ENCODE results near the gene ALOX5AP.

ALOX5AP gene

GRCh38 chr13:30725326-30726085 lies 9.8 kb upstream of the ALOX5AP start:
- ATAC-seq (ENCODE audit: insufficient read depth, low read depth) (no peak), DNase-seq (no peak)
- H4K20me1 ChIP-seq (ENCODE audit: insufficient read depth, low read length): no peaks in the 10 kb centered on the region
- H3K4me2 ChIP-seq (ENCODE audit: insufficient read depth, low read length): no peak overlapping the region
- TF ChIP-seq, protein P1, sequence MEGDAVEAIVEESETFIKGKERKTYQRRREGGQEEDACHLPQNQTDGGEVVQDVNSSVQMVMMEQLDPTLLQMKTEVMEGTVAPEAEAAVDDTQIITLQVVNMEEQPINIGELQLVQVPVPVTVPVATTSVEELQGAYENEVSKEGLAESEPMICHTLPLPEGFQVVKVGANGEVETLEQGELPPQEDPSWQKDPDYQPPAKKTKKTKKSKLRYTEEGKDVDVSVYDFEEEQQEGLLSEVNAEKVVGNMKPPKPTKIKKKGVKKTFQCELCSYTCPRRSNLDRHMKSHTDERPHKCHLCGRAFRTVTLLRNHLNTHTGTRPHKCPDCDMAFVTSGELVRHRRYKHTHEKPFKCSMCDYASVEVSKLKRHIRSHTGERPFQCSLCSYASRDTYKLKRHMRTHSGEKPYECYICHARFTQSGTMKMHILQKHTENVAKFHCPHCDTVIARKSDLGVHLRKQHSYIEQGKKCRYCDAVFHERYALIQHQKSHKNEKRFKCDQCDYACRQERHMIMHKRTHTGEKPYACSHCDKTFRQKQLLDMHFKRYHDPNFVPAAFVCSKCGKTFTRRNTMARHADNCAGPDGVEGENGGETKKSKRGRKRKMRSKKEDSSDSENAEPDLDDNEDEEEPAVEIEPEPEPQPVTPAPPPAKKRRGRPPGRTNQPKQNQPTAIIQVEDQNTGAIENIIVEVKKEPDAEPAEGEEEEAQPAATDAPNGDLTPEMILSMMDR (IDR thresholded peaks at IDR 0.05; ENCODE audit: borderline replicate concordance, extremely low read depth, low read length, poor library complexity, severe bottlenecking): no peak
- no peak for TF ChIP-seq EZH2 (IDR thresholded peaks at IDR 0.05; ENCODE audit: borderline replicate concordance, low read depth, low read length, severe bottlenecking)
- 0 out of 2 replicates have a peak, but pooled peaks cover 6% of the 10 kb centered on the region for H3K4me1 ChIP-seq (ENCODE audit: insufficient read depth, low read length)
- no peak overlapping the region for H3K4me3 ChIP-seq (ENCODE audit: low read depth in 1 of 2, low read length in 2 of 2)
- H3K27me3 ChIP-seq (ENCODE audit: insufficient read depth, low read length, poor library complexity): no peaks in the 10 kb centered on the region
- H3K79me2 ChIP-seq (ENCODE audit: insufficient read depth, low read length): no peaks in the 10 kb centered on the region
- no peak overlapping the region for H3K9ac ChIP-seq (ENCODE audit: low read depth, low read length)
- H2AFZ ChIP-seq (ENCODE audit: low read depth, low read length): no peak overlapping the region
- H3K36me3 ChIP-seq (ENCODE audit: insufficient read depth, low read length): no peaks in the 10 kb centered on the region
- no peaks in the 10 kb centered on the region for H3K9me3 ChIP-seq (ENCODE audit: insufficient read depth, low read length, severe bottlenecking)
- no peak overlapping the region for H3K27ac ChIP-seq (ENCODE audit: low read length)

- no peaks in the 10 kb centered on the region for H3K79me2 ChIP-seq (ENCODE audit: insufficient read depth, low read length)
- no peaks in the 10 kb centered on the region for H3K36me3 ChIP-seq (ENCODE audit: insufficient read depth, low read length)
- no peaks in the 10 kb centered on the region for H3K9me3 ChIP-seq (ENCODE audit: insufficient read depth, low read length, severe bottlenecking)
- no peak overlapping the region for H3K4me3 ChIP-seq (ENCODE audit: low read depth in 1 of 2, low read length in 2 of 2)
- H3K27ac ChIP-seq (ENCODE audit: low read length): no peak overlapping the region
- no peak overlapping the region for H2AFZ ChIP-seq (ENCODE audit: low read depth, low read length)
- H3K9ac ChIP-seq (ENCODE audit: low read depth, low read length): no peak overlapping the region
- no peak overlapping the region for H3K4me2 ChIP-seq (ENCODE audit: insufficient read depth, low read length)
- DNase-seq (no peak), ATAC-seq (ENCODE audit: insufficient read depth, low read depth) (no peak)
- no peaks in the 10 kb centered on the region for H4K20me1 ChIP-seq (ENCODE audit: insufficient read depth, low read length)
- H3K27me3 ChIP-seq (ENCODE audit: insufficient read depth, low read length, poor library complexity): no peaks in the 10 kb centered on the region
- TF ChIP-seq, protein P1 (IDR thresholded peaks at IDR 0.05; ENCODE audit: borderline replicate concordance, extremely low read depth, low read length, poor library complexity, severe bottlenecking): no peak
- TF ChIP-seq EZH2 (IDR thresholded peaks at IDR 0.05; ENCODE audit: borderline replicate concordance, low read depth, low read length, severe bottlenecking): no peak
- H3K4me1 ChIP-seq (ENCODE audit: insufficient read depth, low read length): no peaks in the 10 kb centered on the region
Measured at GRCh38 chr13:30726192-30726591, 9.2 kb upstream of the ALOX5AP start.

- no peak overlapping the region for H3K27ac ChIP-seq (ENCODE audit: low read length)
- no peak for TF ChIP-seq EZH2 (IDR thresholded peaks at IDR 0.05; ENCODE audit: borderline replicate concordance, low read depth, low read length, severe bottlenecking)
- TF ChIP-seq, protein P1 (IDR thresholded peaks at IDR 0.05; ENCODE audit: borderline replicate concordance, extremely low read depth, low read length, poor library complexity, severe bottlenecking): no peak
- no peaks in the 10 kb centered on the region for H3K36me3 ChIP-seq (ENCODE audit: insufficient read depth, low read length)
- no peaks in the 10 kb centered on the region for H3K27me3 ChIP-seq (ENCODE audit: insufficient read depth, low read length, poor library complexity)
- no peak overlapping the region for H2AFZ ChIP-seq (ENCODE audit: low read depth, low read length)
- ATAC-seq (ENCODE audit: insufficient read depth, low read depth) (no peak), DNase-seq (no peak)
- no peaks in the 10 kb centered on the region for H3K4me1 ChIP-seq (ENCODE audit: insufficient read depth, low read length)
- H3K4me2 ChIP-seq (ENCODE audit: insufficient read depth, low read length): no peak overlapping the region
- H3K9ac ChIP-seq (ENCODE audit: low read depth, low read length): no peak overlapping the region
- H3K4me3 ChIP-seq (ENCODE audit: low read depth in 1 of 2, low read length in 2 of 2): no peak overlapping the region
- no peaks in the 10 kb centered on the region for H4K20me1 ChIP-seq (ENCODE audit: insufficient read depth, low read length)
- H3K9me3 ChIP-seq (ENCODE audit: insufficient read depth, low read length, severe bottlenecking): no peaks in the 10 kb centered on the region
- no peaks in the 10 kb centered on the region for H3K79me2 ChIP-seq (ENCODE audit: insufficient read depth, low read length)
Measured at GRCh38 chr13:30727491-30728355, 7.6 kb upstream of the ALOX5AP start.
